ENCODE data around the gene DIS3L2. TPM values are rescaled to one million over a fixed set of nuclear protein-coding genes. Genes with fewer than 3 reads are reported as not detected.

The DIS3L2 gene
- total RNA-seq, 1 experiment from 2014 or later = 28.5 TPM

DNA sequence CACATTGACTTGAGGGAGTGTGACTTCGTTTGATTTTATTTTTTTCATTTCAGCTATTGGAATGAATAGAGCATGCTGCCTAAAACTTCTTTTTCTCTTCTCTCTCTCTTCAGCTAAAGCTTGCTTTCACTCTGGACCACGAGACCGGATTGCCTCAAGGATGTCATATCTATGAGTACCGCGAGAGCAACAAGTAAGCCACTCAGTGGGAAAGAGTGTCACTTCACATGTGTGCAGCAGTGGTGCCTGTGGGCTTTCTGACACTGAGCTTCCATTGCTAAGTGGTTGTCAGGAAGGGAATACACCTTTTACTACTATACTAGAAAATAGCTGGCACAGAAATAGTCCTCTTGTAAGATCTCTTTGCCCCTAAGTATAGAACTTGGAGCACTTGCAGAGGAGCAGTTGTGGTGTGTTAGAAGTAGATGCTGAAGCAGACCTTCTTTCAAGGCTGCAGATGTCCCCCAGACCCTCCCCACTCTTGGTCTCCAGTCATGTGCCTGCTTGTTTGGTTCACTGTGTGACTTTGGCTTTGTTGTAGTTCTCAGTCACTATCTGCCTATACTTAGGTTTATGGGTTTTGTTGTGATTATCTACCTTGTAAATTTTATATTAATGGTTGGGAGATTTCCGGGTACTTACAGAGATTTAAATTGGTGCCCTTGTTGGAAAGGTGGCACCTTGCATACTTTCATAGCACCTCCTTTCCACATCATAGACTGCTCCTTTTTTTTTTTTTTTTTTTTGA is 338.6 kb downstream of the DIS3L2 start (continued):
- no peak for TF ChIP-seq ZMAT4 (CRISPR knock-in tag; IDR thresholded peaks at IDR 0.05)
- TF ChIP-seq, protein P1, sequence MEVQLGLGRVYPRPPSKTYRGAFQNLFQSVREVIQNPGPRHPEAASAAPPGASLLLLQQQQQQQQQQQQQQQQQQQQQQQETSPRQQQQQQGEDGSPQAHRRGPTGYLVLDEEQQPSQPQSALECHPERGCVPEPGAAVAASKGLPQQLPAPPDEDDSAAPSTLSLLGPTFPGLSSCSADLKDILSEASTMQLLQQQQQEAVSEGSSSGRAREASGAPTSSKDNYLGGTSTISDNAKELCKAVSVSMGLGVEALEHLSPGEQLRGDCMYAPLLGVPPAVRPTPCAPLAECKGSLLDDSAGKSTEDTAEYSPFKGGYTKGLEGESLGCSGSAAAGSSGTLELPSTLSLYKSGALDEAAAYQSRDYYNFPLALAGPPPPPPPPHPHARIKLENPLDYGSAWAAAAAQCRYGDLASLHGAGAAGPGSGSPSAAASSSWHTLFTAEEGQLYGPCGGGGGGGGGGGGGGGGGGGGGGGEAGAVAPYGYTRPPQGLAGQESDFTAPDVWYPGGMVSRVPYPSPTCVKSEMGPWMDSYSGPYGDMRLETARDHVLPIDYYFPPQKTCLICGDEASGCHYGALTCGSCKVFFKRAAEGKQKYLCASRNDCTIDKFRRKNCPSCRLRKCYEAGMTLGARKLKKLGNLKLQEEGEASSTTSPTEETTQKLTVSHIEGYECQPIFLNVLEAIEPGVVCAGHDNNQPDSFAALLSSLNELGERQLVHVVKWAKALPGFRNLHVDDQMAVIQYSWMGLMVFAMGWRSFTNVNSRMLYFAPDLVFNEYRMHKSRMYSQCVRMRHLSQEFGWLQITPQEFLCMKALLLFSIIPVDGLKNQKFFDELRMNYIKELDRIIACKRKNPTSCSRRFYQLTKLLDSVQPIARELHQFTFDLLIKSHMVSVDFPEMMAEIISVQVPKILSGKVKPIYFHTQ (CRISPR knock-in tag; IDR thresholded peaks at IDR 0.05) = no peak
- no peak for TF ChIP-seq KAT7 (CRISPR knock-in tag; IDR thresholded peaks at IDR 0.05; ENCODE audit: borderline replicate concordance)
- TF ChIP-seq, protein P2, sequence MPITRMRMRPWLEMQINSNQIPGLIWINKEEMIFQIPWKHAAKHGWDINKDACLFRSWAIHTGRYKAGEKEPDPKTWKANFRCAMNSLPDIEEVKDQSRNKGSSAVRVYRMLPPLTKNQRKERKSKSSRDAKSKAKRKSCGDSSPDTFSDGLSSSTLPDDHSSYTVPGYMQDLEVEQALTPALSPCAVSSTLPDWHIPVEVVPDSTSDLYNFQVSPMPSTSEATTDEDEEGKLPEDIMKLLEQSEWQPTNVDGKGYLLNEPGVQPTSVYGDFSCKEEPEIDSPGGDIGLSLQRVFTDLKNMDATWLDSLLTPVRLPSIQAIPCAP (CRISPR knock-in tag; IDR thresholded peaks at IDR 0.05) = no peak
- no peak for TF ChIP-seq FOXK1 (CRISPR knock-in tag; IDR thresholded peaks at IDR 0.05)
- TF ChIP-seq MXD4 (CRISPR knock-in tag; IDR thresholded peaks at IDR 0.05; ENCODE audit: borderline replicate concordance) = no peak

GRCh38 chr2:232300894-232301387 is 339.4 kb downstream of the DIS3L2 start:
- H3K9me3 Mint-ChIP-seq = no peaks in the 10 kb centered on the region
- H3K4me3 Mint-ChIP-seq = no peak overlapping the region
- DNase-seq (ENCODE audit: low spot score) (no peak), ATAC-seq (no peak)
- CTCF ChIA-PET = interaction anchor here (0.6 to 2.1 kb wide), 6 partner anchors 8 to 401 kb away, joined by 3 to 9 read pairs (median 4); no protein-coding TSS in a partner anchor
- no peaks in the 10 kb centered on the region for H3K27me3 Mint-ChIP-seq (ENCODE audit: low read depth)
- TF ChIP-seq MXD4 (CRISPR knock-in tag; IDR thresholded peaks at IDR 0.05; ENCODE audit: borderline replicate concordance) = no peak
- 0 out of 2 replicates have a peak, but pooled peaks have one; percentile 29 for TF ChIP-seq GABPB1 (CRISPR knock-in tag; IDR thresholded peaks at IDR 0.05)
- POLR2A ChIA-PET = no interaction called here
- H3K4me1 Mint-ChIP-seq = no peaks in the 10 kb centered on the region
- H3K27ac Mint-ChIP-seq = no peak overlapping the region
- H3K36me3 Mint-ChIP-seq = no peaks in the 10 kb centered on the region; the same call in none of the 2 replicates

DNA sequence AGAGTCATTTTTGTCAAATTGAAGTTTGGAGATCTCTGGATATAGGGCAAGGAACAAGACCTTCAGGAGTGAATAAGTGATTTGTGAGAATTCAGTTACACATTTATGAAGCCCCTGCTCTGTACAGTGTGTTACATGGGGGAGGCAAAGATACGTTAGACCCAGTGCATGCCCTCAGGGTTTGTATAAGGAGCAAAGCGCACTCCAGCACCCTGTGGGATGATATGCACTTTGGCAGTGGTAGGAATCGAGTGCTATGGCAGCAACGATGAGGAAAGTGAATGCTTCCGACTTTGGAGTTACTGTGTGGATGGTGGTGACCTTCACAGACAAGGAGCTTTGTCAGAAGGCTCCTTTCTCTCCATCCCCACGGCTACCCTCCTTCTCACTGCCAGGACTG is 342.7 kb downstream of the DIS3L2 start:
- Mint-ChIP-seq H3K27ac (no peak overlapping the region), H3K27me3 (ENCODE audit: low read depth) (no peaks in the 10 kb centered on the region), H3K4me1 (no peaks in the 10 kb centered on the region), H3K36me3 (no peaks in the 10 kb centered on the region; the same call in none of the 2 replicates), H3K4me3 (no peak overlapping the region), H3K9me3 (no peaks in the 10 kb centered on the region)
- CTCF ChIA-PET = interaction anchor here (1.1 to 1.2 kb wide), 2 partner anchors 22 to 404 kb away, joined by 3 read pairs; no protein-coding TSS in a partner anchor
- no peak for TF ChIP-seq NFE2L1 (CRISPR knock-in tag; IDR thresholded peaks at IDR 0.05)
- TF ChIP-seq ZMAT4 (CRISPR knock-in tag; IDR thresholded peaks at IDR 0.05) = no peak
- no peak for TF ChIP-seq E2F5 (CRISPR knock-in tag; IDR thresholded peaks at IDR 0.05)
- no peak for TF ChIP-seq TEAD4 (CRISPR knock-in tag; IDR thresholded peaks at IDR 0.05)
- TF ChIP-seq NR1H2 (CRISPR knock-in tag; IDR thresholded peaks at IDR 0.05) = no peak
- no peak for TF ChIP-seq SOX15 (CRISPR knock-in tag; IDR thresholded peaks at IDR 0.05)
- POLR2A ChIA-PET = no interaction called here
- no peak for ATAC-seq
- no peak for DNase-seq (ENCODE audit: low spot score)

DNA sequence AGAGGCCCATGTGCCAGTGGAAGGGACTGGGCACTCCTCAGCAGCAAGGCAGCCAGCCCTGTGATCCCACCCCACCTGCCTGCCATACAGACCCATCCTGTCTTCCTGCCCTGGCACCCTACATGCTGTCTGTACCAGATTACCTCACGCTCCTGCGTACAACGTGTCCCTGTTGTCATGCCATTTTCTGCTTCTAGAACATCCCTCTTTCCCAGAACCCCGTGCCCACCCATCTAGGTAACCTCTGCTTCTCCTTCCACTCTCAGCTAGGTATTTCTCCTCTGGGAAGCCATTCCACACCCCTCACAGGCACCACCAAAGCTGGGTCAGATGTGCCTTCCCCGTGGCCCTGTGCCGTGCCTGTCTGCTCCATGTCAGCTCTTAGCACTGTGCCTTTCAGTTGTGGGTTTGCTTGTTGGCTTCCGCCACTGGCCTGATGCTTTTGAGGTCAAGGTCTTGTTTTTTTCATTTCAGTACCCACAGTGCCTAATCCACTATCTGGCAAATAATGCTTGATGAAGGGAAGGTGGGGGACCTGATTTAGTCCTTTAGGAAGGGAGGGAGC is 345.3 kb downstream of the DIS3L2 start:
- Mint-ChIP-seq H3K9me3 (0 out of 2 replicates have a peak, but pooled peaks cover 3% of the 10 kb centered on the region), H3K4me1 (no peaks in the 10 kb centered on the region), H3K27ac (no peak overlapping the region), H3K4me3 (no peak overlapping the region), H3K36me3 (no peaks in the 10 kb centered on the region; the same call in none of the 2 replicates), H3K27me3 (ENCODE audit: low read depth) (no peaks in the 10 kb centered on the region)
- ATAC-seq = no peak
- ChIA-PET CTCF (interaction anchor here (0.7 to 1.9 kb wide), 4 partner anchors 14 to 382 kb away, joined by 3 to 10 read pairs (median 4); no protein-coding TSS in a partner anchor), POLR2A (no interaction called here)
- no peak for DNase-seq (ENCODE audit: low spot score)
- TF ChIP-seq EMX1 (CRISPR knock-in tag; IDR thresholded peaks at IDR 0.05) (no peak), ESRRA (CRISPR knock-in tag; IDR thresholded peaks at IDR 0.05; ENCODE audit: borderline replicate concordance) (no peak), ZNF138 (CRISPR knock-in tag; conservative IDR thresholded peaks at IDR 0.05) (no peak), ZNF423 (CRISPR knock-in tag; IDR thresholded peaks at IDR 0.05) (no peak), ZNF281 (CRISPR knock-in tag; IDR thresholded peaks at IDR 0.05) (no peak), FOXJ3 (CRISPR knock-in tag; IDR thresholded peaks at IDR 0.05; ENCODE audit: borderline replicate concordance) (no peak), ZMAT4 (CRISPR knock-in tag; IDR thresholded peaks at IDR 0.05) (no peak), NFYB (CRISPR knock-in tag; conservative IDR thresholded peaks at IDR 0.05; ENCODE audit: low read depth) (no peak), PRRX2 (CRISPR knock-in tag; IDR thresholded peaks at IDR 0.05) (no peak)

All from WTC11 (cell line).